Liver (tissue), 9 donors: ENCODE data around the gene MAPK8IP2. TPM values are rescaled to one million over a fixed set of nuclear protein-coding genes. Genes with fewer than 3 reads are reported as not detected.

Experiments used
- DNase-seq: peaks from one replicate; pipeline ENCODE4 v3.0.0-alpha.2; 2017; ENCODE audit warnings: low spot score
- H3K27ac ChIP-seq, 2 donors: one replicate each; pipeline ENCODE4 v1.7.0; 2013; ENCODE audit warnings: inconsistent platforms in 2 of 2, low read length in 2 of 2, control low read depth in 1 of 2, low read depth in 1 of 2, mild to moderate bottlenecking in 1 of 2
- H3K27me3 ChIP-seq, 4 donors: one replicate each; pipeline versions ENCODE4 v1.6.1 to v1.7.0; 2013; ENCODE audit warnings: low read length in 3 of 4, inconsistent platforms in 1 of 4, mild to moderate bottlenecking in 1 of 4, moderate library complexity in 1 of 4; ENCODE audit not compliant: control insufficient read depth in 4 of 4, insufficient read depth in 4 of 4
- H3K36me3 ChIP-seq, 4 donors: one replicate each; pipeline versions ENCODE4 v1.6.1 to v1.7.0; 2013; ENCODE audit warnings: low read length in 3 of 4, mild to moderate bottlenecking in 3 of 4, low read depth in 1 of 4, moderate library complexity in 1 of 4; ENCODE audit not compliant: control insufficient read depth in 4 of 4, insufficient read depth in 3 of 4
- H3K4me1 ChIP-seq, 4 donors: one replicate each; pipeline versions ENCODE4 v1.6.1 to v1.7.0; 2013; ENCODE audit warnings: low read length in 3 of 4, mild to moderate bottlenecking in 3 of 4, moderate library complexity in 1 of 4; ENCODE audit not compliant: control insufficient read depth in 4 of 4, insufficient read depth in 4 of 4
- H3K4me3 ChIP-seq, 3 donors: one replicate each; pipeline versions ENCODE4 v1.6.1 to v1.7.0; 2013; ENCODE audit warnings: low read length in 3 of 3, control low read depth in 1 of 3, low read depth in 1 of 3, mild to moderate bottlenecking in 1 of 3
- H3K9ac ChIP-seq, 2 donors: one replicate each; pipeline ENCODE4 v1.7.0; 2013; ENCODE audit warnings: low read length in 2 of 2, mild to moderate bottlenecking in 2 of 2, moderate library complexity in 2 of 2, control low read depth in 1 of 2, low read depth in 1 of 2
- H3K9me3 ChIP-seq, 4 donors: one replicate each; pipeline versions ENCODE4 v1.6.1 to v1.7.0; 2013; ENCODE audit warnings: low read length in 3 of 4; ENCODE audit not compliant: control insufficient read depth in 4 of 4
- EGR1 ChIP-seq, 2 donors: IDR thresholded peaks; 2 replicates each; pipeline ENCODE4 v1.6.1; 2016 to 2018; ENCODE audit warnings: antibody characterized with exemption in 2 of 2, low read depth in 2 of 2
- FOXA1 ChIP-seq: IDR thresholded peaks from 2 replicates; pipeline ENCODE4 v1.6.1; 2016; ENCODE audit warnings: antibody characterized with exemption
- FOXA2 ChIP-seq: IDR thresholded peaks from 2 replicates; pipeline ENCODE4 v1.6.1; 2016; ENCODE audit warnings: antibody characterized with exemption
- GABPA ChIP-seq, 2 donors: IDR thresholded peaks in 1 of 2; conservative IDR thresholded peaks in 1 of 2; 2 replicates each; pipeline ENCODE4 v1.6.1; 2016; ENCODE audit warnings: antibody characterized with exemption in 2 of 2, mild to moderate bottlenecking in 1 of 2, moderate library complexity in 1 of 2
- HNF4A ChIP-seq, 2 donors: conservative IDR thresholded peaks; 2 replicates each; pipeline ENCODE4 v1.6.1; 2016; ENCODE audit warnings: antibody characterized with exemption in 2 of 2, mild to moderate bottlenecking in 2 of 2
- HNF4G ChIP-seq: IDR thresholded peaks from 2 replicates; pipeline ENCODE4 v1.6.1; 2016; ENCODE audit warnings: antibody characterized with exemption
- JUND ChIP-seq, 2 donors: IDR thresholded peaks; 2 replicates each; pipeline ENCODE4 v1.6.1; 2016; ENCODE audit warnings: antibody characterized with exemption in 2 of 2
- NR2F2 ChIP-seq: IDR thresholded peaks from 2 replicates; pipeline ENCODE4 v1.6.1; 2016; ENCODE audit warnings: antibody characterized with exemption
- RAD21 ChIP-seq, 2 donors: IDR thresholded peaks; 2 replicates each; pipeline ENCODE4 v1.6.1; 2016; ENCODE audit warnings: antibody characterized with exemption in 2 of 2, mild to moderate bottlenecking in 2 of 2
- RXRA ChIP-seq, 2 donors: IDR thresholded peaks; 2 replicates each; pipeline ENCODE4 v1.6.1; 2017 to 2018; ENCODE audit warnings: antibody characterized with exemption in 2 of 2, mild to moderate bottlenecking in 1 of 2
- SP1 ChIP-seq: IDR thresholded peaks from 2 replicates; pipeline ENCODE4 v1.6.1; 2018; ENCODE audit warnings: antibody characterized with exemption, mild to moderate bottlenecking
- TAF1 ChIP-seq: conservative IDR thresholded peaks from 2 replicates; pipeline ENCODE4 v1.6.1; 2016; ENCODE audit warnings: antibody characterized with exemption, mild to moderate bottlenecking
- YY1 ChIP-seq: IDR thresholded peaks from 2 replicates; pipeline ENCODE4 v1.6.1; 2016; ENCODE audit warnings: antibody characterized with exemption, mild to moderate bottlenecking
- WGBS: extraction: QIAGEN DNeasy Blood & Tissue Kit; methylation state at CpG from one replicate; pipeline ENCODE4 v1.1.7; 2013; 5-methylcytosine and 5-hydroxymethylcytosine counted together
- polyA plus RNA-seq, 2 donors: library from polyadenylated mRNA; stranded (reverse) in 1 of 2; unstranded in 1 of 2; fragments of 200-250 nt in 1 of 2; fragments of >200 nt in 1 of 2; fragmentation: Nextera tagmentation in 1 of 2; extraction: Ambion mirVana in 1 of 2; gene quantifications; one replicate each; pipeline versions ENCODE4 v1.2.1 to v1.2.3, GENCODE V29; 2013 to 2015
- total RNA-seq, 2 donors: library from RNA; depleted of rRNA; stranded (reverse); fragments of >200 nt; gene quantifications; one replicate each; pipeline ENCODE4 v1.2.3, GENCODE V29; 2014
- TF ChIP-seq, protein P1 (sequence below): IDR thresholded peaks from 2 replicates; pipeline ENCODE4 v1.6.1; 2016; ENCODE audit warnings: antibody characterized with exemption, mild to moderate bottlenecking
- TF ChIP-seq, protein P2 (sequence below): IDR thresholded peaks from 2 replicates; pipeline ENCODE4 v1.6.1; 2016; ENCODE audit warnings: antibody characterized with exemption
- TF ChIP-seq, protein P3 (sequence below): IDR thresholded peaks from 2 replicates; pipeline ENCODE4 v1.6.1; 2016; ENCODE audit warnings: antibody characterized with exemption
- donor health status: healthy.
- donor health status: healthy.
- donor health status: healthy.
- donor health status: healthy.
- donor health status: healthy.

MAPK8IP2 gene
- total and polyA plus RNA-seq, 4 donors, result 0.04 to 0.37 (median 0.13) TPM

DNA sequence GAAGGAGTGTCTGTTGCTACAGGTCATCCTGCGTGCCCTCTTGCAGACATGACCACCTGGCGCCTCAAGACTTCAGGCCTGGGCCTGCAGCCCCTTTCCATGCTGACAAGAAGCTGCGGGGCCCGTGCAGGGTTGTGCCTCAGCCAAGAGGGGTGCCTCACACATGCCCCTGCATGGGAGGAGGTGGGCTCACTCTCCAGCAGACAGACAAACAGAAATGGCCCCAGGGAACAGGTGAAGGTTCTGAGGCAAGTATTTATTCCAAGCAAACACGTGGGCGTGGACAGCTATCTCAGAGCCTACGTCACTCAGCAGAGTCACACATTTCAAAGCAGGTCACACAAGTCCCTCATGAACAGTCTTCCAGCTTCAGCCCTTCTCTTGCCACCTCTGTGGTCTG is 32.0 kb upstream of the MAPK8IP2 start:
- no peak for DNase-seq
- no peaks in the 10 kb centered on the region for H3K27me3 ChIP-seq
- no peaks in the 10 kb centered on the region for H3K9me3 ChIP-seq
- peaks cover 12 to 43% (median 25%) of the 10 kb centered on the region in 4 donors for H3K4me1 ChIP-seq
- TF ChIP-seq RAD21 (IDR thresholded peaks at IDR 0.05), result no peak
- peak; percentile 12 for TF ChIP-seq FOXA1
- TF ChIP-seq, protein P1, sequence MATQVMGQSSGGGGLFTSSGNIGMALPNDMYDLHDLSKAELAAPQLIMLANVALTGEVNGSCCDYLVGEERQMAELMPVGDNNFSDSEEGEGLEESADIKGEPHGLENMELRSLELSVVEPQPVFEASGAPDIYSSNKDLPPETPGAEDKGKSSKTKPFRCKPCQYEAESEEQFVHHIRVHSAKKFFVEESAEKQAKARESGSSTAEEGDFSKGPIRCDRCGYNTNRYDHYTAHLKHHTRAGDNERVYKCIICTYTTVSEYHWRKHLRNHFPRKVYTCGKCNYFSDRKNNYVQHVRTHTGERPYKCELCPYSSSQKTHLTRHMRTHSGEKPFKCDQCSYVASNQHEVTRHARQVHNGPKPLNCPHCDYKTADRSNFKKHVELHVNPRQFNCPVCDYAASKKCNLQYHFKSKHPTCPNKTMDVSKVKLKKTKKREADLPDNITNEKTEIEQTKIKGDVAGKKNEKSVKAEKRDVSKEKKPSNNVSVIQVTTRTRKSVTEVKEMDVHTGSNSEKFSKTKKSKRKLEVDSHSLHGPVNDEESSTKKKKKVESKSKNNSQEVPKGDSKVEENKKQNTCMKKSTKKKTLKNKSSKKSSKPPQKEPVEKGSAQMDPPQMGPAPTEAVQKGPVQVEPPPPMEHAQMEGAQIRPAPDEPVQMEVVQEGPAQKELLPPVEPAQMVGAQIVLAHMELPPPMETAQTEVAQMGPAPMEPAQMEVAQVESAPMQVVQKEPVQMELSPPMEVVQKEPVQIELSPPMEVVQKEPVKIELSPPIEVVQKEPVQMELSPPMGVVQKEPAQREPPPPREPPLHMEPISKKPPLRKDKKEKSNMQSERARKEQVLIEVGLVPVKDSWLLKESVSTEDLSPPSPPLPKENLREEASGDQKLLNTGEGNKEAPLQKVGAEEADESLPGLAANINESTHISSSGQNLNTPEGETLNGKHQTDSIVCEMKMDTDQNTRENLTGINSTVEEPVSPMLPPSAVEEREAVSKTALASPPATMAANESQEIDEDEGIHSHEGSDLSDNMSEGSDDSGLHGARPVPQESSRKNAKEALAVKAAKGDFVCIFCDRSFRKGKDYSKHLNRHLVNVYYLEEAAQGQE, result peak; percentile 89
- peak in 1 of 2 donors; percentile 16 for TF ChIP-seq JUND (IDR thresholded peaks at IDR 0.05)
- TF ChIP-seq, protein P2, sequence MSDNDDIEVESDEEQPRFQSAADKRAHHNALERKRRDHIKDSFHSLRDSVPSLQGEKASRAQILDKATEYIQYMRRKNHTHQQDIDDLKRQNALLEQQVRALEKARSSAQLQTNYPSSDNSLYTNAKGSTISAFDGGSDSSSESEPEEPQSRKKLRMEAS, result no peak
- no peak for TF ChIP-seq RXRA (IDR thresholded peaks at IDR 0.05)
- TF ChIP-seq YY1, result peak; percentile 79
- peak; percentile 91 for TF ChIP-seq EGR1 (IDR thresholded peaks at IDR 0.05; ENCODE audit: low read depth in 2 of 2)
- TF ChIP-seq HNF4G, result no peak
- no peak for TF ChIP-seq SP1
- TF ChIP-seq FOXA2, result no peak
- H3K4me3 ChIP-seq, result no peak overlapping the region
- H3K9ac ChIP-seq, result peak overlapping the region in 1 of 2 donors; percentile 1
- H3K27ac ChIP-seq, result peak overlapping the region; percentile 96 to 97
- peaks cover 0 to 17% (median 0%) of the 10 kb centered on the region in 4 donors for H3K36me3 ChIP-seq
- 47% methylated on average over 7 of the region's 7 CpGs for WGBS

DNA sequence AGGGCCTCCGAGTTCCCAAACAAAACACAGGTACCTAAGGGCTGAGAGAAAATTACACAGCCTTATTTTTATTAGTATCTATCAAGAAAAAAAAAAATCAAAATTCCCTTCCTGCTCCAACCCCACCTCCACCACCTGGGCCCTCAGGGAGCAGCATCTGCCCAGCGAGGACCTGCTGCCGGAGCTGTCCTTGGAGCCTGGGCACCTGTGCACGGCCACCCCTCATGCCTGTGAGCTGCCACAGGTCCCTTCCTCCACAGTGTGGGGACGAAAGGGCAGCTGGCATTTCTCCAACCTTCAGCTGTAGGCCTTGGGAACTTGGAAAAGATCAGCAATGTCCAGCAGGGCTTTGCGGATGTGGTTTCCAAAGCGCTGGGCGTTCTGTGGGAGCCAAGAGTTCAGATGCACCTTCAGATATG is 31.5 kb upstream of the MAPK8IP2 start:
- no peaks in the 10 kb centered on the region for H3K27me3 ChIP-seq
- H3K36me3 ChIP-seq, result peaks cover 0 to 17% (median 0%) of the 10 kb centered on the region in 4 donors
- H3K9ac ChIP-seq, result peak overlapping the region; percentile 1 to 65
- 34% methylated on average over 8 of the region's 8 CpGs for WGBS
- H3K9me3 ChIP-seq, result no peaks in the 10 kb centered on the region
- H3K4me3 ChIP-seq, result no peak overlapping the region
- TF ChIP-seq RAD21 (IDR thresholded peaks at IDR 0.05), result peak in 1 of 2 donors; percentile 63
- no peak for TF ChIP-seq NR2F2
- TF ChIP-seq RXRA (IDR thresholded peaks at IDR 0.05), result peak; percentile 75 to 88
- peak; percentile 84 for TF ChIP-seq SP1
- peak; percentile 52 for TF ChIP-seq HNF4G
- TF ChIP-seq, protein P3, sequence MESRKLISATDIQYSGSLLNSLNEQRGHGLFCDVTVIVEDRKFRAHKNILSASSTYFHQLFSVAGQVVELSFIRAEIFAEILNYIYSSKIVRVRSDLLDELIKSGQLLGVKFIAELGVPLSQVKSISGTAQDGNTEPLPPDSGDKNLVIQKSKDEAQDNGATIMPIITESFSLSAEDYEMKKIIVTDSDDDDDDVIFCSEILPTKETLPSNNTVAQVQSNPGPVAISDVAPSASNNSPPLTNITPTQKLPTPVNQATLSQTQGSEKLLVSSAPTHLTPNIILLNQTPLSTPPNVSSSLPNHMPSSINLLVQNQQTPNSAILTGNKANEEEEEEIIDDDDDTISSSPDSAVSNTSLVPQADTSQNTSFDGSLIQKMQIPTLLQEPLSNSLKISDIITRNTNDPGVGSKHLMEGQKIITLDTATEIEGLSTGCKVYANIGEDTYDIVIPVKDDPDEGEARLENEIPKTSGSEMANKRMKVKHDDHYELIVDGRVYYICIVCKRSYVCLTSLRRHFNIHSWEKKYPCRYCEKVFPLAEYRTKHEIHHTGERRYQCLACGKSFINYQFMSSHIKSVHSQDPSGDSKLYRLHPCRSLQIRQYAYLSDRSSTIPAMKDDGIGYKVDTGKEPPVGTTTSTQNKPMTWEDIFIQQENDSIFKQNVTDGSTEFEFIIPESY, result no peak
- TF ChIP-seq YY1, result peak; percentile 51
- TF ChIP-seq HNF4A (conservative IDR thresholded peaks at IDR 0.05), result peak; percentile 90 to 92
- no peak for TF ChIP-seq TAF1
- TF ChIP-seq, protein P1, result no peak
- TF ChIP-seq GABPA (IDR thresholded peaks at IDR 0.05 in 1 of 2, conservative IDR thresholded peaks at IDR 0.05 in 1 of 2), result peak in 1 of 2 donors; percentile 70
- peak in 1 of 2 donors; percentile 51 for TF ChIP-seq JUND (IDR thresholded peaks at IDR 0.05)
- H3K27ac ChIP-seq, result peak overlapping the region; percentile 96 to 97
- H3K4me1 ChIP-seq, result peaks cover 12 to 43% (median 25%) of the 10 kb centered on the region in 4 donors
- DNase-seq, result peak; percentile 68
